Uterus (tissue), 2 donors: Measurements from ENCODE around the gene ZIC4.

Experiments
- POLR2A ChIP-seq, 2 donors: fragments of 450-650 bp; IDR thresholded peaks; one replicate each; pipeline ENCODE4 v1.6.1; 2016; ENCODE audit warnings: antibody characterized with exemption in 2 of 2, mild to moderate bottlenecking in 1 of 2, moderate library complexity in 1 of 2
- TF ChIP-seq, protein P1 (sequence below), 4 experiments: fragments of 200-600 bp in 2 of 4; fragments of 450-650 bp in 2 of 4; sonication (generic) in 2 of 4; IDR thresholded peaks; one replicate each; pipeline ENCODE4 v1.5.1; 2016 to 2019; ENCODE audit warnings: antibody characterized with exemption in 4 of 4, mild to moderate bottlenecking in 2 of 4, moderate library complexity in 1 of 4

DNA sequence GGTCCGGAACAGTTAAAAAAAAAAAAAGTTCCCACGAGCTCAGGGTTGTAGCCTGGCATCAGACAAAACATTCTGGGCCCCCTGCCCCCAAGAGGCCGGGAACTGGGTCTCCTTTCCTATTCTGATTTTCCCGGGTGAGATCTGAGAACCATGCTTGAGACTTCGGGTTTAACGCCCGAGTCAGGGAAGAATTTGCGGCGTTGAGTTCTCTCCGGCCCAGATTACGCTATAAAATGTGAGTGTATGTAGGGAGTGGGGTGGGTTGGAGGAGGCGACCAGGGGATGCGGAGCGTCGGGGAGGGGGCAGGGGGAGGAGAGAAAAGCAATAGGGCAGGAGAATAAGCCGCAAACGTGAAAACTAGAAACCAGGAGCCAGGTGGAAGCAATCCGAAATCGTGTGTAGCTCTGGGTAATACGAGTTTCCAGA lies 5.5 kb upstream of the ZIC4 start:
- TF ChIP-seq, protein P1, sequence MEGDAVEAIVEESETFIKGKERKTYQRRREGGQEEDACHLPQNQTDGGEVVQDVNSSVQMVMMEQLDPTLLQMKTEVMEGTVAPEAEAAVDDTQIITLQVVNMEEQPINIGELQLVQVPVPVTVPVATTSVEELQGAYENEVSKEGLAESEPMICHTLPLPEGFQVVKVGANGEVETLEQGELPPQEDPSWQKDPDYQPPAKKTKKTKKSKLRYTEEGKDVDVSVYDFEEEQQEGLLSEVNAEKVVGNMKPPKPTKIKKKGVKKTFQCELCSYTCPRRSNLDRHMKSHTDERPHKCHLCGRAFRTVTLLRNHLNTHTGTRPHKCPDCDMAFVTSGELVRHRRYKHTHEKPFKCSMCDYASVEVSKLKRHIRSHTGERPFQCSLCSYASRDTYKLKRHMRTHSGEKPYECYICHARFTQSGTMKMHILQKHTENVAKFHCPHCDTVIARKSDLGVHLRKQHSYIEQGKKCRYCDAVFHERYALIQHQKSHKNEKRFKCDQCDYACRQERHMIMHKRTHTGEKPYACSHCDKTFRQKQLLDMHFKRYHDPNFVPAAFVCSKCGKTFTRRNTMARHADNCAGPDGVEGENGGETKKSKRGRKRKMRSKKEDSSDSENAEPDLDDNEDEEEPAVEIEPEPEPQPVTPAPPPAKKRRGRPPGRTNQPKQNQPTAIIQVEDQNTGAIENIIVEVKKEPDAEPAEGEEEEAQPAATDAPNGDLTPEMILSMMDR (IDR thresholded peaks at IDR 0.05) = no peak
- no peak for TF ChIP-seq POLR2A (IDR thresholded peaks at IDR 0.05)
